Measurements from ENCODE around the gene MSRB2.
A peak's percentile ranks its signal among the peaks of the same experiment; 100 is the strongest.

MSRB2 gene

GRCh38 chr10:23081891-23082290, 13.5 kb upstream of the MSRB2 start:
- H3K27me3 Mint-ChIP-seq, result peaks cover 53% of the 10 kb centered on the region
- H3K4me3 Mint-ChIP-seq, result no peak overlapping the region
- no peaks in the 10 kb centered on the region for H3K4me1 Mint-ChIP-seq (ENCODE audit: low read depth)
- H3K27ac Mint-ChIP-seq, result no peak overlapping the region
- no peaks in the 10 kb centered on the region for H3K36me3 Mint-ChIP-seq (ENCODE audit: low read depth)
- no peak for DNase-seq
- H3K9me3 Mint-ChIP-seq, result peaks cover 3% of the 10 kb centered on the region

GRCh38 chr10:23088609-23089008, 6.8 kb upstream of the MSRB2 start:
- Mint-ChIP-seq H3K27me3 (peaks cover 9% of the 10 kb centered on the region), H3K4me1 (ENCODE audit: low read depth) (no peaks in the 10 kb centered on the region), H3K9me3 (peaks cover 6% of the 10 kb centered on the region), H3K4me3 (no peak overlapping the region), H3K36me3 (ENCODE audit: low read depth) (no peaks in the 10 kb centered on the region), H3K27ac (no peak overlapping the region)
- no peak for DNase-seq

- peaks cover 35% of the 10 kb centered on the region for H3K4me1 Mint-ChIP-seq (ENCODE audit: low read depth)
- peak overlapping the region; percentile 66 for H3K4me3 Mint-ChIP-seq
- H3K9me3 Mint-ChIP-seq, result peaks cover 3% of the 10 kb centered on the region
- DNase-seq, result no peak
- H3K36me3 Mint-ChIP-seq (ENCODE audit: low read depth), result peaks cover 2% of the 10 kb centered on the region
- H3K27me3 Mint-ChIP-seq, result no peaks in the 10 kb centered on the region
- H3K27ac Mint-ChIP-seq, result peak overlapping the region; percentile 75
Measured at GRCh38 chr10:23094786-23095403, 484 bp upstream of the MSRB2 start.

- peak overlapping the region; percentile 94 for H3K27ac Mint-ChIP-seq
- peaks cover 48% of the 10 kb centered on the region for H3K4me1 Mint-ChIP-seq (ENCODE audit: low read depth)
- peaks cover 5% of the 10 kb centered on the region for H3K36me3 Mint-ChIP-seq (ENCODE audit: low read depth)
- H3K4me3 Mint-ChIP-seq, result peak overlapping the region; percentile 90
- peak; percentile 63 for DNase-seq
- H3K27me3 Mint-ChIP-seq, result no peaks in the 10 kb centered on the region
- H3K9me3 Mint-ChIP-seq, result peaks cover 8% of the 10 kb centered on the region
Measured at GRCh38 chr10:23095966-23096801, 805 bp downstream of the MSRB2 start.

GRCh38 chr10:23096802-23097549, 1.6 kb downstream of the MSRB2 start:
- H3K4me3 Mint-ChIP-seq, result peak overlapping the region; percentile 90
- H3K4me1 Mint-ChIP-seq (ENCODE audit: low read depth), result peaks cover 51% of the 10 kb centered on the region
- H3K27ac Mint-ChIP-seq, result peak overlapping the region; percentile 94
- peaks cover 5% of the 10 kb centered on the region for H3K36me3 Mint-ChIP-seq (ENCODE audit: low read depth)
- no peak for DNase-seq
- H3K27me3 Mint-ChIP-seq, result no peaks in the 10 kb centered on the region
- H3K9me3 Mint-ChIP-seq, result peaks cover 5% of the 10 kb centered on the region

- Mint-ChIP-seq H3K4me1 (ENCODE audit: low read depth) (peaks cover 51% of the 10 kb centered on the region), H3K27ac (no peak overlapping the region), H3K4me3 (no peak overlapping the region), H3K36me3 (ENCODE audit: low read depth) (peaks cover 5% of the 10 kb centered on the region), H3K27me3 (no peaks in the 10 kb centered on the region), H3K9me3 (peaks cover 5% of the 10 kb centered on the region)
- DNase-seq, result no peak
Measured at GRCh38 chr10:23099079-23099478, 3.7 kb downstream of the MSRB2 start.

GRCh38 chr10:23099816-23100215, 4.4 kb downstream of the MSRB2 start:
- Mint-ChIP-seq H3K27me3 (no peaks in the 10 kb centered on the region), H3K4me3 (no peak overlapping the region), H3K36me3 (ENCODE audit: low read depth) (peaks cover 12% of the 10 kb centered on the region), H3K4me1 (ENCODE audit: low read depth) (peaks cover 50% of the 10 kb centered on the region), H3K27ac (no peak overlapping the region), H3K9me3 (peaks cover 5% of the 10 kb centered on the region)
- no peak for DNase-seq

- no peak for DNase-seq
- peak overlapping the region; percentile 46 for H3K27ac Mint-ChIP-seq
- H3K9me3 Mint-ChIP-seq, result peaks cover 5% of the 10 kb centered on the region
Measured at GRCh38 chr10:23100331-23101030, 5.1 kb downstream of the MSRB2 start.

GRCh38 chr10:23106331-23107072, 11.1 kb downstream of the MSRB2 start:
- no peak overlapping the region for H3K4me3 Mint-ChIP-seq
- H3K9me3 Mint-ChIP-seq, result no peaks in the 10 kb centered on the region
- no peaks in the 10 kb centered on the region for H3K4me1 Mint-ChIP-seq (ENCODE audit: low read depth)
- DNase-seq, result no peak
- H3K27ac Mint-ChIP-seq, result no peak overlapping the region
- H3K27me3 Mint-ChIP-seq, result no peaks in the 10 kb centered on the region
- peaks cover 37% of the 10 kb centered on the region for H3K36me3 Mint-ChIP-seq (ENCODE audit: low read depth)

More at GRCh38 chr10:23100331-23101030, 5.1 kb downstream of the MSRB2 start:
- H3K27me3 Mint-ChIP-seq, result no peaks in the 10 kb centered on the region
- peaks cover 16% of the 10 kb centered on the region for H3K36me3 Mint-ChIP-seq (ENCODE audit: low read depth)
- no peak overlapping the region for H3K4me3 Mint-ChIP-seq
- peaks cover 48% of the 10 kb centered on the region for H3K4me1 Mint-ChIP-seq (ENCODE audit: low read depth)

GRCh38 chr10:23110722-23111516, 15.5 kb downstream of the MSRB2 start:
- H3K36me3 Mint-ChIP-seq (ENCODE audit: low read depth), result peaks cover 48% of the 10 kb centered on the region
- DNase-seq, result no peak
- H3K9me3 Mint-ChIP-seq, result no peaks in the 10 kb centered on the region
- no peak overlapping the region for H3K27ac Mint-ChIP-seq
- H3K4me3 Mint-ChIP-seq, result no peak overlapping the region
- H3K4me1 Mint-ChIP-seq (ENCODE audit: low read depth), result no peaks in the 10 kb centered on the region
- H3K27me3 Mint-ChIP-seq, result no peaks in the 10 kb centered on the region

- Mint-ChIP-seq H3K36me3 (ENCODE audit: low read depth) (peaks cover 46% of the 10 kb centered on the region), H3K4me1 (ENCODE audit: low read depth) (no peaks in the 10 kb centered on the region), H3K27ac (no peak overlapping the region), H3K9me3 (no peaks in the 10 kb centered on the region), H3K27me3 (no peaks in the 10 kb centered on the region), H3K4me3 (no peak overlapping the region)
- DNase-seq, result no peak
Measured at GRCh38 chr10:23111517-23112286, 16.3 kb downstream of the MSRB2 start.

- Mint-ChIP-seq H3K27ac (no peak overlapping the region), H3K4me1 (ENCODE audit: low read depth) (no peaks in the 10 kb centered on the region), H3K4me3 (no peak overlapping the region), H3K27me3 (no peaks in the 10 kb centered on the region), H3K9me3 (no peaks in the 10 kb centered on the region), H3K36me3 (ENCODE audit: low read depth) (peaks cover 45% of the 10 kb centered on the region)
- no peak for DNase-seq
Measured at GRCh38 chr10:23114228-23114850, 19.0 kb downstream of the MSRB2 start.
